Vagina (tissue), 2 donors: ENCODE measurements around the gene PNKD.

ENCODE experiments used
- POLR2AphosphoS5 ChIP-seq, 2 donors: sonication (generic); formaldehyde crosslinking; IDR thresholded peaks; one replicate each; pipeline ENCODE4 v1.9.0; 2017; ENCODE audit warnings: antibody characterized with exemption in 2 of 2, mild to moderate bottlenecking in 2 of 2, low read depth in 1 of 2; ENCODE audit not compliant: insufficient read depth in 1 of 2
- TF ChIP-seq, protein P1 (sequence below), 3 experiments: fragments of 450-650 bp in 2 of 3; fragments of 200-600 bp in 1 of 3; sonication (generic) in 1 of 3; IDR thresholded peaks; one replicate each; pipeline ENCODE4 v1.5.1; 2017 to 2019; ENCODE audit warnings: antibody characterized with exemption in 3 of 3, mild to moderate bottlenecking in 2 of 3, moderate library complexity in 2 of 3

DNA sequence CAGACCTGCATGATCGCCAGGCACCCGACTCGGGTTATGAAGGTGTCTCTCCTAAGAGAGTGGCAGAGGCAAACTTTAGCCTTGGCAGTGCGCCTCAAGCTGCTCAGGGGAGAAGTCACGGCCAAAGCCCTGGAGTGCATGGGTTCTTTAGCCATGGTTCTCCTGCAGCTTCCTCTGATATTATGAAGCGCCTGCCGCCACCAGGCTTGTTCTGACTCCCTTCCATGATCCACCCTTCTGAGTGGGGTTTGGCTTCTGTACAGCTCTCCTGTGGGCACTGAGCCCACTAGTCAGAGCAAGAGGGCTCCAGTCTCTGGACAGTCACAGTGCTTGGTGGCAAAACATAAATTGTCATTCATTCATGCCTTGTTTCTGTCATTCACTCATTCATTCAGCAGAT is 47.9 kb downstream of the PNKD start:
- TF ChIP-seq, protein P1, sequence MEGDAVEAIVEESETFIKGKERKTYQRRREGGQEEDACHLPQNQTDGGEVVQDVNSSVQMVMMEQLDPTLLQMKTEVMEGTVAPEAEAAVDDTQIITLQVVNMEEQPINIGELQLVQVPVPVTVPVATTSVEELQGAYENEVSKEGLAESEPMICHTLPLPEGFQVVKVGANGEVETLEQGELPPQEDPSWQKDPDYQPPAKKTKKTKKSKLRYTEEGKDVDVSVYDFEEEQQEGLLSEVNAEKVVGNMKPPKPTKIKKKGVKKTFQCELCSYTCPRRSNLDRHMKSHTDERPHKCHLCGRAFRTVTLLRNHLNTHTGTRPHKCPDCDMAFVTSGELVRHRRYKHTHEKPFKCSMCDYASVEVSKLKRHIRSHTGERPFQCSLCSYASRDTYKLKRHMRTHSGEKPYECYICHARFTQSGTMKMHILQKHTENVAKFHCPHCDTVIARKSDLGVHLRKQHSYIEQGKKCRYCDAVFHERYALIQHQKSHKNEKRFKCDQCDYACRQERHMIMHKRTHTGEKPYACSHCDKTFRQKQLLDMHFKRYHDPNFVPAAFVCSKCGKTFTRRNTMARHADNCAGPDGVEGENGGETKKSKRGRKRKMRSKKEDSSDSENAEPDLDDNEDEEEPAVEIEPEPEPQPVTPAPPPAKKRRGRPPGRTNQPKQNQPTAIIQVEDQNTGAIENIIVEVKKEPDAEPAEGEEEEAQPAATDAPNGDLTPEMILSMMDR (IDR thresholded peaks at IDR 0.05): no peak
- no peak for TF ChIP-seq POLR2AphosphoS5 (IDR thresholded peaks at IDR 0.05; ENCODE audit: insufficient read depth in 1 of 2, low read depth in 1 of 2)
